HG03442 (cell line): ENCODE data around the gene LGALS7.

Experiments used
- ATAC-seq: cut with Tn5 transposase; IDR thresholded peaks from one replicate; pipeline ENCODE4 v1.9.1; 2021; ENCODE audit warnings: mild to moderate bottlenecking, moderate library complexity; ENCODE audit not compliant: unreplicated experiment

LGALS7 gene

DNA sequence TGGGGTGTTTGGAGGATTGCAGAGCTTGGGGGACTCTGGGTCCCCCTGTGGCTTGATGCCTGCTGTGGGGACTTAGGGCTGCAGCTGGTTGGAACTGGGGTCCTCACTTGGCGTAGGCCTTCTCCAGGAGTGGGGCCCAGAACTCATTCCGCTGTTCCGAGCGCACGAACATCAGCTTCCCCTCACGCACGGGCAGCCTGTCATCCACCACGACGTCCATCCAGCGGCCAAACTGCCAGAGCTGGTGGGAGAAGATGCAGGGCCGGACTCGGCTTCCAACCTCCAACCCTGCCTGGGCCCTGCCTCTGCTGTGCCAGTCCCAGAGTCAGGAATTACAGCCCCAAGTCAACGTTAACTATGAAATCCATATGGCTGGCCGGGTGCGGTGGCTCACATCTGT, 31.6 kb downstream of the LGALS7 start:
- ATAC-seq: no peak

DNA sequence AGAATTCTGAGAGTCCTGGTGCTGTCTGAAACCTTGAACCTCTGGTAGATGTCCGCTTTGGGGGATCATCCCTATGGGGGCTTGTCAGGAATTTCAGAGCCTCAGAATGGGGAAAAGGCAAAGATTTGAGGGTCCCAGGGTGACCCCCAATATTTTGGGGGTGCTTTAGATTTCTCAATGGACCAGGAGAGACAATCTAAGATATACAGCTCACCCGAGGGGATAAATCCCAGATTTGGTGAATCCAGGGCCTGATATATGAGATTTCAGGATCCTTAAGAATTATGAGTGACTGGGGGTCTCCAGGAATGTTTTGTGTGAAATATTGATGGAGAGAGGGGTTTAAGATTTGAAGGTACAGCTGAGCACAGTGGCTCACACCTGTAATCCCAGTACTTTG, 32.4 kb downstream of the LGALS7 start:
- no peak for ATAC-seq

- no peak for ATAC-seq
These were observed 33.1 kb downstream of the LGALS7 start for GRCh38 chr19:38740257-38740592.

DNA sequence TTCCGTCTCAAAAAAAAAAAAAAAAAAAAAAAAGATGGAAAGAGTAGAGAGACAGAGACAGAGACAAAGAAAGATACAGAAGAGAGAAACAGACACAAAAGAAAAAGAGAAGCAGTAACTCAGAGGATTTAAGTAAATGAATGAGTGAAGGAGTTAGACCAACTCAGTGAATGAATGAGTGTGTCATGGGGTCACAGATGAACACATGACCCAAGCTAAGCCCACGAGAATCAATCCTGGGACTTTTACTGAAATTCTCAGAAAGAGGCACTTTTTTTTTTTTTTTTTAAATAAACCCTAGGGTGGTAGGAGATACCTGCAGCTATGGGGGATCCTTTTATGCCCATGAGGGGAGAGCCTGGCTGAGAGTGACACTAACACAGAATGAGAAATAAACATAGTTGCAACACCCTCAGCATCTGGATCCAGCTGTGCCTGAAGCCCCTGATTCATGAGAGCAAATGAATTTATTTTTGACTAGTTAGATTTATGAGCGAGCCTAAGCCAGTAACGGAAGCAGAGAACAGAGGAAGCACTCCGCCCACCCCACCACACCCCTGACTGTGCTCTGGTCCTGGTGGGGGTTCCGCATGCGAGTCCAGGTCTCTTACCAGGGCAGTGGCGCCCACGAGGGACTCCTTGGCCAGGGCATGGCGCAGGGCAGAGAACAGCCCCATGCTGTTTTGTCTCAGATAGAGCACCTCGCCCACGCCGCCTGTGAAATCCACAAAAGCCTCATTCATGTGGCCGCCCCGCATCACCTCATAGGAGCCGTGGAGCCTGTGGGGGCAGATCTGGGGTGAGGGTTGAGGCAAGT, 33.7 kb downstream of the LGALS7 start:
- no peak for ATAC-seq

DNA sequence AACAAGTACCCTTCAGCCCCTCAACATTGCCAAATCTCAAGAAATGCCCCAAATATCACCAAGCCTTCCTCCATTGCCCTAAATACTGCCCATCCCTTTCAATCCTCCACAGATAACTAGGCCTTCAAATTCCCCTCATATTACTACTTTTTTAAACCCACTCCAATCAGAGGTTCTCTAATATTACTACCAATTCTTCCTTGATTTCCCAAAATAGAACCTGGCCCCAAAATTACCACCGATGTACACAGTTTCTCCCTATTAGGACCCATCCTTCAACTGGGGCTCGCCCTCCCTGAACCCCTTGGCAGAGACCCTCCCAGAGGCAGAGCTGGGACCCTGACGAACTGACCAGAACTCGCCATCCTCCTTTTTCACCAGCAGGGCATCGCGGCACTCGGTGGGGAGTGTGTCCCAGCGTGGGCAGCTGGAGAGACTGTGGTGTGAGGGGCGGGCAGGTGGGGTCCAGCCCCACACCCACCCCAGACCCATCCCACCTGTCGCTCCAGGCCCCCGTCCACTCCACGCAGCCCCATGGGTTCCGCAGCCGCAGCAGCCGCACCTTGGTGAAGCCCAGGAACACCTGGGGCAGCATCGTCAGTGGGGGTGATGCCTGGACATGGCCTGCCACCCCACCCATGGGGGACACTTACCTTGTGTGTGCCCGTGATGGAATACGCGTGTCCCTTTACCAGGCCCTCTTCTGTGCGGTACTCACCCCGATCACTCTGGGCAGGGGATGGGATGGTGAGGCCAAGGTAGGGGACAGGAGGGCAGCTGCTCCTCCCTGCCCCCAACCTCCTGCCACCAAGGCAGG, 35.2 kb downstream of the LGALS7 start:
- ATAC-seq: no peak

GRCh38 chr19:38737281-38737865, 35.9 kb downstream of the LGALS7 start:
- no peak for ATAC-seq

GRCh38 chr19:38736413-38737280, 36.7 kb downstream of the LGALS7 start:
- no peak for ATAC-seq

DNA sequence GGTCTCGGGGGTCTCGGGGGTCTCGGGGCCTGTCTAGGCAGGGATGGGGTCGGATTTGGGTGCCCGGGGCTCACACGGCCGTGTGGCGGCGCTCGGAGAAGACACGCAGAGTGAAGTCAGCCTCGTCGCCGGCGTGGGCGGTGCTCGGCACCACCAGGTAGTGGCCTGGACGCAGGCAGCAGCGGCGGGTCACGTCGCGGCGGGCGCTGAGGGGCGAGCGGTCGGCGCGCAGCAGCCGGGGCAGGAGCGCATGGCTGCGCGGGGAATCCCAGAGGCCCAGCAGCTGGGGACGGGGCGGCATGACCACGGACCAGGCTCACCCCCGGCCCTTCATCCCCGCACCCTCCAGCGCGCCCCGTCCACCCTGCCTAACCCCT, 37.3 kb downstream of the LGALS7 start:
- no peak for ATAC-seq

DNA sequence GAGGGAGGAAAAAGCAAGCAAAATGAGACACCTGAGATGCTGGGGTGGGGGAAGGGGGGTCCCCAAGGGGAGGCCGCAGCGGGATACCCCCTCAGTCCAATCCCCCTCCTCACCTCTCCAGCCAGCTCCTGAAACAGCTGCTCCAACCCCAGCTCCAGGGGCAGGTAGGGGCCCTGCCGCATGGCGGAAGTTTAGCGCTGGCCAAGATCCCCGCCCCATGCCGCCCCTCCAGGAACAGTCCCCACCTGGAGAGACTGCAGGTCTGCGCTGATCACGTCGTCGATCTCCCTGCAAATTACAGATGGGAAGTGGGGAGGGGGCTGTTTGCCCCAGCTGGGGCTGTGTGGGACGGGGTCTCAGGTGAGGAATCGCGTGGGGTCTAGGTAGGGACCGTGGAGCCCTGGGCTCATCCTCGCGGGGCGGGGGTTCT, 38.0 kb downstream of the LGALS7 start:
- no peak for ATAC-seq

DNA sequence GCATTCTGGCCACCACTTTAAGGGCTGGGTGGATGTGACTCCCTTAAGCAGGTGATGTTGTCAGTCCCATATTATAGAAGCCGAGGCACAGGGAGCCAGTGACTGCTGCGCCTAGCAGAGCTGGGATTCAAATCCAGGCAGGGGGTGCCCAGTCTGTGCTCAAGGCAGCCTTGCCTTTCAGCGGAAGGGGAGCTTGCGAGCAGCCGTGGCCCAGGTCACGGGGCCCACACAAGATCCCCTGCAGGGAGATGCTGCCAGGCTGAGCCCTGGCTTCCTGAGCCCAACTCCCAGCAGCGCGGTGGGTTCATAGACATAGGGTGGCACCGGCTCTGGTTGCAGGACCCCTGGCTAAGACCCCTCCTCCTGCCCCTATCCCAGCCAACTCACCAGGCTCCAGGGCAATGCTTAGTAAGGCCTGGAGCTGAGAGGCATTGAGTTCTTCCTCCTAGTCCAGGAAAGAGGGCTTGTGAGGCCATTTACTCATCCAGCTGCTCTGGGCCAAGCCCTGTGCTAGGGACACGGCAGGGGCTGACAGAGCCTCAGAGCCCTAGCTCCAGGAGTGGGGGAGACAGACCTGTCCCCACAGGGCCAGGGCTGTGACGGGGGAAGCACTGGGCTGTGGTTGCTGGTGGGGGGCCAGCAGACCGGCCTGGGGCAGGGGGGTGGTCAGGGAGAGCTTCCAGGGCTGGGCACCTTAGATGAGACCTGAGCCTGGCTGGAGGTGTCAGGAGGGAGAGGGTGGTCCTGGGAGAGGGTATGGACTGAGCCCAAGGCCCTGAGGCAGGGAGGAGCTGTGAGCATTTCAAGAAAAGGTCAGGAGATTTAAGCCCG, 38.7 kb downstream of the LGALS7 start:
- ATAC-seq: no peak

- no peak for ATAC-seq
These were observed 39.2 kb downstream of the LGALS7 start for GRCh38 chr19:38734176-38734425.

DNA sequence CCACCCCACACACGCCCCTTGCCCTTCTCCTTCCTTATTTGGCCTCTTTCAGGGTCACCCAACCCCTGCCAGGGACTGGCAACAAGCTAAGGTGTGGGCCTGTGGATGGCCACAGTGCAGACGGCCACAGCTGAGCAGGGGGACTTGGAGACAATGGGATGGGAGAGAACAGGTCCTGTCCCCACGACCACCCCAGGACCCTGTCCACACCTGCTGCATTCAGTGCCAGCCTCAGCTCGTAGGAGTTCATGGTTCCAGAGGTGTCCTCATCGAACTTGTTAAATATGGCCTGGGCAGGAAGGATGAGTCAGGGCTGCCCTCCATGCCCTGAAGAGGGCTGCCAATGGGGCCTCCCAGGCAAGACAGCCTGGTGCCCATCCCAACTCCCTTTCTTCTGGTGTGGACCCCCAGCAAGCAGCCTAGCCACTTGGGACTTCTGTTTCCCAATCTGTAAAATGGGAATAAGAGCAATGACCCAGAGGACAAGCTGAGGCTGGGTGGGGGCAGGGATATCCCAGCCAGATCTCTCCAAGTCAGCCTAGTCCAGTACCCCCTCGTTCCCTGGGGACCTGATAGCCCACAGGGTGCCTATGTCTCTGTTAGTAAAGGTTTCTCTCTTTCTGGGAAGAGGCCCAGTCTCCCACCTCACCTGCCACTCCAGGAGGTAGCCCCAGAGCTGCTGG, 39.7 kb downstream of the LGALS7 start:
- ATAC-seq: no peak

- no peak for ATAC-seq
These were observed 40.1 kb downstream of the LGALS7 start for GRCh38 chr19:38733241-38733492.

DNA sequence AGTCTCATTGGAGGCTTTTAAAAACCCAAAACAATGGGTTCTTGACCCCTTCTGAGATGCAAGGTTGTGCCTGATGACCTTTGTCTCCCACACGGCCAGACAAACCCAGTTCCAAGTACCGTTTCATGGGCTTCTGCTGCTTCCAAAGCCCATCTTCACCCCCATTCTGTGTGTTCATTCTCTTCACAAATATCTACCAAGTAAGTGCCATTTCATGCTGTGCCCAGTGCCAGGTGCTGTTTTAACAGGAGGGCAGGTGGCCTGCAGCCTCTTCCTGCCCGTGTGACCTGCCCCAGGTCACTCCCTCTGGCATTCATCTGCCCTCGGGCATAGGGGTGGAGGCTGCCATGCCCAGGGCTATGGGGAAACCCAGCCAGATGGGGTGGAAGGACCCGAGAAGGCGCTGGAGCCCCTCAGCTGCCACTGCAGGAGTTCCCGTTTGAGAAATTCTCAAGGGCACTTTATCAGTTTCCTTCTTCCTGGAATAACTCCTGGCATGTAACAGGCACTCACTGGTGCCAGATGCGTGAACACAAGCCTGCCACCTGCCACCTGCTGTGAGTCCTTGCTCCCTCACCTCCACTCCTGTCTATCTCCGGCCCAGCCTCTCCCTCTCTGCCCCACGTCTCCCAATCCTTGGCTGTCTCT, 41.5 kb downstream of the LGALS7 start:
- no peak for ATAC-seq

DNA sequence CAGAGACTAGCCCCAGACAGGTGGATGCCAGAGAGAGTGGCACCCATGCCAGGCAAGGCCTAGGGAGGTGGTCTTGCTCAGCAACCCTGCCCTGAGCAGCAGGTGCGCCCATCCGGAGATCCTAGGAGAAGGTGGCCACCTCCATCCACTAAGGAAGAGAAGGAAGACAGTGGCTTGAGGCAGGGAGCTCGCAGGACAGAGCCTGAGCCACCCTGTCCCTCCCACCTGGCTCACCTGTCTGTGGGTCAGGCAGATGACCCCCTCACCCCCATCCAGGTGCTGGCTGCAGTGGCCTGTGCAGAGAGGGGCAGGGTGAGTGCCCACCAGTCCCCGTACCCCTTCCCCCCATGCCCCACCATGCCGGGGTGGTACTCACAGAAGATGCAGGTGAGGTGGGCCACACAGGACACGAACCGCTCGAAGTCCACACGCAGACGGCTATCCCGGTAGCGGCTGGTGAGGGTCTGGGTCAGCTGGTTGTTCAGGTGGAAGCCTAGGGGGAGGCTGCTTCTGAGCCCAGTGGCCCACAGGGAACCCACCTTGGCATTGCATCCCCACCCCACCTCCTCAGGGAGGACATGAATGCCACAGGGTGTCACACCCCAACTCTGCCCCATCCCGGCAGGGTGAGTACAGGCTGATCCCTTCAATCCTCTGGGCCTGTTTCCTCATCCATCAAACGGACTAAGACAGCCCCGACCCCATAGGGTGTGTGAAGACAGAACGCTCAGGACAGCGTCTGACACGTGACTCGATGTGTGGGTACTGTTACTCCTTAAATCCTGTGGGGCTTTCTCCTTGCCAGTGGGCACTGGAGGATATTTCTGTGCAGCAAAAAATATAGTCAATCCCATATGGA, 42.4 kb downstream of the LGALS7 start:
- ATAC-seq: no peak

DNA sequence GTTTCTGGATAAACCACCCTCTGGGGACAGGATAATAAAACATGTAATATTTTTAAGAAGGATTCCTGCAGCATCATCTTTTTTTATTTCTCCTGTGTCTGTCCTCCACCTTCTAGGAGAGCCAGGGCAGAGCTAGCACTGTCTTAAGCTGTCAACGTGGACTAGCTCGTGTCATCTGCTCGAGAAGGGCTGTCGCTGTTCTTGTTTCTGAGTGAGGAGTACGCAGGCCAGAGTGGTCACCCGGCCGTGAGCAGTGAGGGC, 42.9 kb downstream of the LGALS7 start:
- no peak for ATAC-seq

DNA sequence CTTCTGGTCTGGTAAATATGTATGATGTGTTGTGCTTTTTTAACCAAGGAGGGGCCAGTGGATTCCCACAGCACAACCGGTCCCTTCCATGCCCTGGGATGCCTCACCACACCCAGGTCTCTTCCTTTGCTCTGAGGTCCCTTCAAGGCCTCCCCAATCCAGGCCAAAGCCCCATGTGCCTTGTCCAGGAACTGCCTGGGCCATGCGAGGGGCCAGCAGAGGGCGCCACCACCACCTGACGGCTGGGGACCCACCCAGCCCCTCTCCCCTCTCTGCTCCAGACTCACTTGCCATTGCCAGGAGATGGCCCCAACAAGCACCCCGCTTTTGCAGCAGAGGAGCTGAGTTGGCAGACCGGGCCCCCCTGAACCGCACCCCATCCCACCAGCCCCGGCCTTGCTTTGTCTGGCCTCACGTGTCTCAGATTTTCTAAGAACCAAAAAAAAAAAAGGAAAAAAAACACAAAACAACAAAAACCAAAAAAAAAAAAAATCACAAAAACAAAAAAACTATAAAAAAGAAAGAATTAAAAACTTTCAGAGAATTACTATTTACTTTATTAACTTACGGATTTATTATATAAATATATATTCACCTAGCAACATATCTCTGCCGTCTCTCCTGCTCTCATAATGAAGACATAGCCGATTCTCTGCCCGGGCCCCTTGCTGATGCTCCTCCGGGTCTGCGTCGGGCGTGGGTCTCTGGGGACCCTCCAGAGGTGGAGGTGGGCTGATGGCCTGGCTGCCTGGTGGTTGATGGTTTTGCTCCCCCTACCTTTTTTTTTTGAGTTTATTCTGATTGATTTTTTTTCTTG, 43.5 kb downstream of the LGALS7 start:
- ATAC-seq: no peak
